ENCODE results near the gene LPAR4. TPM values are rescaled to one million over a fixed set of nuclear protein-coding genes. Genes with fewer than 3 reads are reported as not detected.

Gene LPAR4
- polyA plus RNA-seq, 3 donors = not detected

- H3K79me2 ChIP-seq (ENCODE audit: insufficient read depth, low read length) = no peaks in the 10 kb centered on the region
- no peak overlapping the region for H3K27ac ChIP-seq (ENCODE audit: low read depth in 1 of 2, low read length in 2 of 2)
Measured at GRCh38 chrX:78708262-78708661, 39.3 kb upstream of the LPAR4 start.

GRCh38 chrX:78708816-78709215 is 38.7 kb upstream of the LPAR4 start:
- Mint-ChIP-seq H3K27me3 (ENCODE audit: low read depth in 3 of 3) (peaks cover 0 to 6% (median 0%) of the 10 kb centered on the region in 3 donors), H3K27ac (no peak overlapping the region), H3K4me1 (peaks cover 15% of the 10 kb centered on the region), H3K9me3 (peaks cover 0 to 6% (median 0%) of the 10 kb centered on the region in 7 donors), H3K4me3 (no peak overlapping the region), H3K36me3 (no peaks in the 10 kb centered on the region)
- H2AFZ ChIP-seq (ENCODE audit: insufficient read depth, low read depth, low read length, poor library complexity, severe bottlenecking) = no peak overlapping the region
- H3K9me3 ChIP-seq (replicated peaks in 1 of 2; ENCODE audit: control insufficient read depth in 1 of 2, insufficient read depth in 1 of 2, low read length in 2 of 2) = no peaks in the 10 kb centered on the region
- H3K27me3 ChIP-seq (ENCODE audit: control insufficient read depth in 2 of 2, insufficient read depth in 2 of 2, low read length in 2 of 2) = no peaks in the 10 kb centered on the region
- WGBS (ENCODE audit: insufficient coverage) = 92% methylated on average over 2 of the region's 2 CpGs
- H3K27ac ChIP-seq (ENCODE audit: low read depth in 1 of 2, low read length in 2 of 2) = no peak overlapping the region
- no peak overlapping the region for H3K4me2 ChIP-seq (replicated peaks; ENCODE audit: extremely low read depth, low read length, poor library complexity, severe bottlenecking)
- no peak overlapping the region for H3K9ac ChIP-seq (ENCODE audit: insufficient read depth, low read length, poor library complexity, severe bottlenecking)
- intact Hi-C loops (cut with micrococcal nuclease) = no loop called here
- H3K79me2 ChIP-seq (ENCODE audit: insufficient read depth, low read length) = no peaks in the 10 kb centered on the region
- TF ChIP-seq CTCF (IDR thresholded peaks at IDR 0.05) = no peak
- H3K4me3 ChIP-seq (replicated peaks in 1 of 3; ENCODE audit: low read depth in 2 of 3, low read length in 3 of 3) = no peak overlapping the region
- H4K20me1 ChIP-seq (ENCODE audit: insufficient read depth, low read length) = no peaks in the 10 kb centered on the region
- DNase-seq = no peak
- peaks cover 0 to 6% of the 10 kb centered on the region in 2 donors for H3K4me1 ChIP-seq (ENCODE audit: control insufficient read depth in 1 of 2, insufficient read depth in 2 of 2, low read length in 2 of 2)
- no peaks in the 10 kb centered on the region for H3K36me3 ChIP-seq (replicated peaks in 1 of 2; ENCODE audit: control insufficient read depth in 1 of 2, insufficient read depth in 2 of 2, low read length in 2 of 2)

More at GRCh38 chrX:78708262-78708661, 39.3 kb upstream of the LPAR4 start:
- no peak overlapping the region for H3K4me3 ChIP-seq (replicated peaks in 1 of 3; ENCODE audit: low read depth in 2 of 3, low read length in 3 of 3)
- H2AFZ ChIP-seq (ENCODE audit: insufficient read depth, low read depth, low read length, poor library complexity, severe bottlenecking) = no peak overlapping the region
- DNase-seq = peak; percentile 6 to 30 (median 10)
- H3K4me1 ChIP-seq (ENCODE audit: control insufficient read depth in 1 of 2, insufficient read depth in 2 of 2, low read length in 2 of 2) = peaks cover 0 to 6% of the 10 kb centered on the region in 2 donors
- H3K9ac ChIP-seq (ENCODE audit: insufficient read depth, low read length, poor library complexity, severe bottlenecking) = no peak overlapping the region
- no peaks in the 10 kb centered on the region for H3K36me3 ChIP-seq (replicated peaks in 1 of 2; ENCODE audit: control insufficient read depth in 1 of 2, insufficient read depth in 2 of 2, low read length in 2 of 2)
- Mint-ChIP-seq H3K4me3 (no peak overlapping the region), H3K36me3 (no peaks in the 10 kb centered on the region), H3K4me1 (peaks cover 15% of the 10 kb centered on the region), H3K9me3 (peaks cover 0 to 6% (median 0%) of the 10 kb centered on the region in 7 donors), H3K27ac (no peak overlapping the region), H3K27me3 (ENCODE audit: low read depth in 3 of 3) (peaks cover 0 to 6% (median 0%) of the 10 kb centered on the region in 3 donors)
- no peaks in the 10 kb centered on the region for H3K27me3 ChIP-seq (ENCODE audit: control insufficient read depth in 2 of 2, insufficient read depth in 2 of 2, low read length in 2 of 2)
- no CpG with 5 or more reads among the region's 2 CpGs for WGBS (ENCODE audit: insufficient coverage)
- H4K20me1 ChIP-seq (ENCODE audit: insufficient read depth, low read length) = no peaks in the 10 kb centered on the region
- no peak overlapping the region for H3K4me2 ChIP-seq (replicated peaks; ENCODE audit: extremely low read depth, low read length, poor library complexity, severe bottlenecking)
- peak; percentile 39 for TF ChIP-seq CTCF (IDR thresholded peaks at IDR 0.05)
- H3K9me3 ChIP-seq (replicated peaks in 1 of 2; ENCODE audit: control insufficient read depth in 1 of 2, insufficient read depth in 1 of 2, low read length in 2 of 2) = no peaks in the 10 kb centered on the region
- intact Hi-C loops (cut with micrococcal nuclease) = no loop called here
